DLD1 (cell line): ENCODE data around the gene GINS2.

Source experiments
- in situ Hi-C: cut with HindIII; loops from 2 replicates; pipeline ENCODE4 v1.10.0; 2017; ENCODE audit warnings: low sequenced_read_pairs

The GINS2 gene

DNA sequence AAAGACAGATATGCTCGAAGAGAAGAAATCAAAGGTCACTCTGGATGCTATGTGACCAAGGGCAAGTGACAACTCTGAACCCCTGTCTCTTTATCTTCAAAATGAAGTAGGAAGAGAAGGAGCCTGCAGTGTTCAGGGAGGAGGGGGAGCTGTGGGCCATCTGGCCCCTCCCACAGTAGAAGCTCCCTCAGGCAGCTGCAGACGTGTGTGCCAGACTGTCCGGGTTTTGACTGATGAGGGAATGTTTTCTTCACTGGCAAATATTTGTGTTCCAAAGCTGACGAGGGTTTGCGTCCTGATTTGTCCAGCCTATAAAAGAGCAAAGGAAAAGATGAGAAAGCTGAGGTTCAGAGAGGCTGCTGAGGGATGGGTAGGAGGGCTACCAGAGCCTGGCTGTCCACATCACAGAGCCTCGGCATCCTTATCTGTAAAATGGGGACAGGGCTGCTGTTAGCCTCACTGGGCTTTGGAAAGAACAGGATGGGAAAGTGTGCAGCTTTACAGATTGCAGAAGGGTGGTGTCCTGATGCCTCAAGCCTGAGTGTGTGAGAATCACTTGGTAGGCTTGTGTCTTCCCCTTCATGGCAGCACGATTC is 1.8 kb upstream of the GINS2 start:
- in situ Hi-C loops, result no loop called here

DNA sequence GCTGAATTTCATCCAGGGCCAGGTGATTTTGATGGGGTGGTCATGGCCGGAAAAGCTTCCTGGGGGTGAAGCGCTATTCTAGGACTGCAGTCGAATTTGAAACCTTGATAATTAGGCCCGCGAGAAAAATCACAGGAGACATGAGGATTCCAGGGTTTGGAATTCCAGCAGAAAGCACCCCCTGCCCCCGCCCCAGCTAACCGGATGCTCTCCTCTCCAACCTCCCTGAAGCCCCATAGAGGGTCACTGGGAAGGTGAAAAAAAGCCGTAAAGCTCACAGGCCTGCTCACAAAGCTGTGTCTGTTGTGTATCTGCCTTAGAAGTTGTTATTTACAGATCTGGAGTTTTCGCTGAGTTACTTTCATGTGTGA is 1.2 kb upstream of the GINS2 start:
- in situ Hi-C loops, result no loop called here

DNA sequence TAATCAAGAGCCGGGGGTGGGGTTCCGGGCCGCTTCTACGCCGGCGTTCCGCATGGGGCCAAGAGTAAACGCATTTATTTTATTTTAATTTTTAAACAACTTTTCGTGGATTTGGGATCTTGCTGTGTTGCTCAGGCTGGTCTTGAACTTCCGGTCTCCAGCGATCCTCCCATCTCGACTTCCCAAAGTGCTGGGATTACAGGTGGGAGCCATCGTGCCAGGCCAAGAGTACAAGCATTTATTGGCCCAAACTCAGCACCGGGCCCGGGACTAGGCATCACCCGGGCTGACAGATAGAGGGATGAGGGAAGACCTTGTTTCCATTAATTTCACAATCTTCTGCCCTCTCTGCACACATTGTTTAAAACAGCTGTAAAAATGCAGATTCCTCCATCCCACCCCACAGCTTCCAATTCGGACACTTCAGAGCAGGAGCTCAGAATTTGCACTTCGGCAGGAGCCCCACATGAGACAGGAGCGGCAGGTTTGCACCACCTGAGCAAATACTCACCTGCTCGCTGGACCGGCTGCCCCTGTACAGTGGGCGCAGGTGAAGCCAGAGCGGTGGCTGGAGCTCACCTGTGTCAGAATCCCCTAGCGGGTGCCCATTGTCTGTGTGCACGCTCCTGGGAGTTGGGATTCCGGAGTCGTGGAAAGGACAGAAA is 663 bp upstream of the GINS2 start:
- in situ Hi-C loops, result no loop called here

DNA sequence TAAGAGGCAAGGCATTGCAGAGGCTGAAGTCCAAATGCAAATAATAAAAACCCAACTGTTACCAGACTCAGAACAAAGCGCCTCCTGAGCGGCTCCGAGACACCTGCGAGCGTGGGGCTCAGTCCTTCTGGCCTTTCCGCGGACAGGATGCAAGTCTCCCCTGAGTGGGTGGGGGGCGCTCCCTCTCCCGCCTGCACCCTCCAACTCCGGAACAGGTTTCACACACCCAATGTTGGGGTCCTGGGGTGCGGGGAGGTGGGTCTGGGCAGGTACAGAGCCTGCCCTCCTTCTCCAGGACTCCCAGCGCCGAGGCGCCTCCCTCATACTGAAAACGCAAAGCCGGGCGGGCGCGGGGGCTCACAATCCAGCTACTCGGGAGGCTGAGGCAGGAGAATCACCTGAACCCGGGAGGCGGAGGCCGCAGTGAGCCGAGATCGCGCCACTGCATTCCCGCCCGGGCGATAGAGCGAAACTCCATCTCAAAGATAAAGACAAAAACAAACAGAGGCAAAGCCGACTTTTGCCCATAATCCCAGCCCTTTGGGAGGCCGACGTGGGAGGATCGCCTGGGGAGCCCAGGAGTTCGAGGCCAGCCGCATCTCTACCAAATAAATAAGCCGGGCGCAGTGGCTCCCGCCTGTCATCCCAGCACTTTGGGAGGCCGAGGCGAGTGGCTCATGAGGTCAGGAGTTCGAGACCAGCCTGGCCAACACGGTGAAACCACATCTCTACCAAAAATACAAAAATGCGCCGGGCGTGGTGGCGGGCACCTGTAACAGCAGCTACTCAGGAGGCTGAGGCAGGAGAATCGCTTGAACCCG is 893 bp downstream of the GINS2 start:
- in situ Hi-C loops, result no loop called here

DNA sequence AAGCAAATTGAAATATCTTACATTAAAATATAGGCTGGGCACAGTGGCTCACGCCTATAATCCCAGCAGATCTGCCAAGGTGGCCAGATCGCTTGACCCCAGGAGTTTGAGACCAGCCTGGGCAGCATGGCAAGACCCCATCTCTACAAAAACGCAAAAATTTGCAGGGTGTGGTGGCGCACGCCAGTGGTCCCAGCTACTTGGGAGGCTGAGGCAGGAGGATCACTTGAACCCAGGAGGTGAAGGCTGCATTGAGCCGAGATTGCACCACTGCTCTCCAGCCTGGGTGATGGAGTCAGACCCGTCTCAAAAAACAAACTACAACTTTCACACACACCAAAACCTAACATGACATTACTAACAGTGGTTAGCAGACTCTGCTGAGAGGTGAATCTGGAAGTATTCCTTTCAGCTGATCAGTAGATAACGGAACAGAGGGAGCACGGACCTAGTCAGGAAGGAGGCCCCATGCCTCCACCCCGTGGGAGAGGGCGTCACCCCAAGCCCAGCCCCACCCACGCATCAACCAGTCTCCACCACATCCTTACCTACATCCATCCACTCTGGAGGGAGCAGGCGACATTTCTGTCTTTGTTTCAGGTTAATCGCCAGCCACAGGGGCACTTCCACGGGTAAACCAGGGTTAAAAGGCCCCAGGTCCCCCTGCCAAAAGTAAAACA is 1.7 kb downstream of the GINS2 start:
- in situ Hi-C loops, result no loop called here

DNA sequence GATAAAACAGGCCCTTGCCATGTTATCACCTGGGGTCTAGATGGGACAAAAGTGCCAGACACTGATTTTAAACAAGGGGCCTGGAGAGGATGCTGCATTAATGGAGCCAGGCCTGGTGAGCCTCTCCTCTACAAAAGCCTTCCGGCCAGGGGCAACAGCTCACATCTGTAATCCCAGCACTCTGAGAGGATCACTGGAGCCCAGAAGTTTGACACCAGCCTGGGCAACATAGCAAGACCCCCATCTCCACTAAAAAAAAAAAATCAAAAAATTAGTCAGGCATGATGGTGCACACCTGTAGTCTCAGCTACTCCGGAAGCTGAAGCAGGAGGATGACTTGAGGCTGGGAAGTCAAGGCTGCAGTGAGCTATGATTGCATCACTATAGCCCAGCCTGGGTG is 3.5 kb downstream of the GINS2 start:
- in situ Hi-C loops, result no loop called here

DNA sequence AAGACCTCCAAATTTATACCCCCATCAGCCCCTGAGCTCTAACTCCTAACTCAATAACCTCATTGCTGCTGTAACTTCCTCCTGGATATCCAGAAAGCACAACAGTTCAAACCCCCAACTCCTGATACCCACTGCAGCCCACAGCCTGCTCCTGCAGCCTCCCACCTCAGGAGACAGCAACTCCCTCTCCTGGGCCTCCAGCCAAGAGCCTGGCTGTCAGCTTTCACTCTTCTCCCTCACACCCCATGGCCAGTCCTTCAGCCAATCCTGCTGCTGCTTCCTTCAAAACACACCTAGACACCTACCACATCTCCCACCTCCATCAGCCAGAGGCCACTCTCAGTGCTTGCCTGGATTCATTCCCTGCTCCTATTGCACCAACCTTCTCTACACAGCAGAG is 5.4 kb downstream of the GINS2 start:
- in situ Hi-C loops, result no loop called here

DNA sequence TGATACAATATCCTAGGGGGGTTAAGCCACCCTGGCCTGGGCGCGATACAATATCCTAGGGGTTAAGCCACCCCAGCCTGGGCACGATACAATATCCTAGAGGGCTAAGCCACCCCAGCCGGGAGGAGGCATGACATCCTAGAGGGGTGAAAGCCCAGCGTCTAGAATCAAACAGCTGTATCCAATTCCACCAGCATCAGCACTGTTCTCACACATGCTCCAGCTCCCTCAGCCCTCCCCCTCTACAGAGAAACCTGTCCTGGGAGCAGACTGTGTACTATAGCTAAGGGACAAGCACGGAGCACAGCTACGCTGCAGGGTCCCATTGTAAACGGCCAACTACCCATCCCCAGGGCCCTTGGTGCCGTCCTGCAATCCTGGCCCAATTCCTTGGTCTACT is 6.2 kb downstream of the GINS2 start:
- in situ Hi-C loops, result no loop called here

DNA sequence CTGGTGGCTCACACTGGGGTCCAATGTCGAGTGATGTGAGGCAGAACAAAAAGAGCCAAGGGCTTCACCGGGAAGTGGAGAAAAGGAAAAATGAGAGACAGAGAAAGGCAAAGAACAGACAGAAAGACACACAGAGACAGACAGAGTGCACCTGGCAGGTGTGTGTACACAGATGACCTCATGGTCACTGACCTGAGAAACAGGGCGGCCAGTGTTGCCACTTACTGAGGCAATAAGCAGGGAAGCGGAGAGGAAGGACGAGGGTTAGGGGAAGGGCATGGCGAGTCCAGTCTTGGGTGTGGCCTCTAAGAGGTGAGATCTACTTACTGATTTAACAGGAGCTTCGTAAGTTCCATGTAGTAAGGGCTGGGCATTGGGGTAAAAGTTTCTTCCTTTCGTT is 7.5 kb downstream of the GINS2 start:
- in situ Hi-C loops, result no loop called here

DNA sequence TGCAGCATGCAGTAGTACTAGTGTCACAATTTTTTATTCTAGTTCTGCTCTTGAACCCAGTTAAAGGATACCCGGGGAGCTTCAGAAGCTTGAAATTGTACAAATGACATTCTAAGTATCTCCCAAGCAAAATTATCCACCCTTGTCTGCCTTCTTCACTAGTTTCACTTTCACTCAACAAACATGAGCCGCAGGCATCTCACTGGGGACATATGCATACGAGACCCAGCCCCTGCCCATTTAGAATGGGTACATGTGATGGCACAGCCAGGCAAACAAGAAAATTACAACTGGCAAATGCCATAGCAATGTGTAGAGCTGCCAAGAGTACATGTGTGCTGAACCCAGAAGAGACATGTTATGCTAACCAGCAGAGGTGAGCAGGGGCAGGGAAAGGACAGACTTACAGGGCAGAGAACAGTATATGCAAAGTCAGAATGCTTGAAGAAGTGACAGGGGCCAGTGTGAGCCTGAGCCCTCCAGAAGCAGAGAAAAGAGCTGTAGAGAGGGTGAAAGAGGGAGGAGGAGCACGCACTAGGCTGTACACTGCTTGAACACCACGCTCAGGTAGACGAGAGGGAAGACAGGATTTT is 8.3 kb downstream of the GINS2 start:
- in situ Hi-C loops, result no loop called here

DNA sequence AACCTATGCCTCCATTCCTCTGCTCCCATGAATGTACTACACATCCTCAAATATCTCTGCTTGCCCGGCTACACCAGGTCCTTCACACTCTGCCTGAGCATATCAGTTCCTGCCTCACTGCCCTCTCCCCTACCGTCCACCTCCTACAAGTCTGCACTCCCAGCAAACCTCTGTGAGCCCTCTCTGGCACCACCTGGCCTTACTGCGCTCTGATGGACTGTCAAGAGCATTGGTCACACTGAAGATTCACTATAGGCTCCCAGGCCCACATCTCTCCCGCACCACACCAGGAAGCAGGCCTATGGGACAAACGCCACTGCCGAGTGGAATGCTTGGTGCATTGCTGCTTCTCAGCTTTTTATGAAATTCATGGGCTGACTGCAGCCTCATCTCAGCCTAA is 8.9 kb downstream of the GINS2 start:
- in situ Hi-C loops, result no loop called here

DNA sequence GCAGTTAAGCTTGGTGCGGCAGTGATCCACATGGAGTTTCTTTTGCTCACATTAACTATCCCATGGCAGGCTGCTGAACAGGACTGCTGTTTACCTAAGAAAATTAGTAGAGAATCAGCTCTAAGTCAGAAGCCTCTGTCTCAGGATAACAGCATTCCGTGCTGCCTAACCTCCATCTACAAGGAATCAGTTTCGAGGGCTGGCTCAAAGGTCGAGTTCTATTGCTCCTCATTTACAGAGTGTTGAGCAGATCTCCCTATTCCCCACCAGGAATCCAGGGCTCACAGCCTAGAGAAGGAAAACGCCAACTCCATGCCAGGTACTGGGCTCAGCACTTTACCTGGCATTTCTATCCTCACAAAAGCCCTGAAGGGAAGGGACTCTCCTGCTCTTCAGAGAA is 9.9 kb downstream of the GINS2 start:
- in situ Hi-C loops, result no loop called here

DNA sequence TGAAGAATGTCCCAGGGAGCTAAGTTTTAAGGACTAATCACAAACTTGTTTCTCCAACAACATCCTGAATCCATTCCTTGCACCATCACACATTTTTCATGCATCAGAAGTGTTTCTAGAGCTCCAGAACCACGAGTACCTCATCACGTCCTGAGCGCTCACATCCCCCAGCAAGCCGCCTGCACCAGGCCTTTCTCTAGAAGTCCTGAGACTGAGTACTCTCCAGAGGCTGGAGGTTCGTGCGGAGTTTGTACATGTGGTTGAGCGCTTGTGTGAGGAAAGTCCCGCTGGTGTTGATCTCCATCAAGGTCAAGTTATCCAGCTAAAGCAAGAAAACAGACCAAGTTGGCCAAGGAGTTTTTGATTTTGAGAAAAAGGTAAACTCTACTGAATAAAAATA is 10.7 kb downstream of the GINS2 start:
- in situ Hi-C loops, result no loop called here

DNA sequence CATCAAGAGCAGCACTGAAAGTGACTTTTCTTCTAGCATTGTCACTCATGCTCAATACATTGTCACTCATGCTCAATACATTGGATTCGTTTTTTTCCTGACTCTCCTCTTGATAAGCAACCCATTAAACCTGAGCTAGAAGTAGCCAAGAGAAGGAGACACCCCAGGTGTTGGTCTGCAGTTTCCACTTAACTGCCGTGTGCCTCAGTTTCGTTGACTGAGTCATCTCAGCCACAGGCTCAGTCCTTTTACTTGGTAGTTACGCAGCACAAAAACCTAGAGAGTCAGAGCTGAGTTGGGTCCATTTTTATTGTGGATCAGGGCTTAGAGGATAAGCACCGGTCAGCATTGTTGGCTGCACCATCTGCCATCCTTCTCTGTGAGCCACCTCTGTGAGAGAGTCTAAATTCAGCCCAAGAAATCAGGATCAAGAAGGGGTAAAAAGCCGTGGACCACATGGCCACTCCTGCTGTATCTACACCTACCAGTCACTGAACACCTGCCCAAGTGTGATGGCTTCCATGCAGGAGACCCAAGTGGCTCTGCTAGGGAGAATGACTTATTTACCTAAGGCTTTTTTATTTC is 11.3 kb downstream of the GINS2 start:
- in situ Hi-C loops, result no loop called here

DNA sequence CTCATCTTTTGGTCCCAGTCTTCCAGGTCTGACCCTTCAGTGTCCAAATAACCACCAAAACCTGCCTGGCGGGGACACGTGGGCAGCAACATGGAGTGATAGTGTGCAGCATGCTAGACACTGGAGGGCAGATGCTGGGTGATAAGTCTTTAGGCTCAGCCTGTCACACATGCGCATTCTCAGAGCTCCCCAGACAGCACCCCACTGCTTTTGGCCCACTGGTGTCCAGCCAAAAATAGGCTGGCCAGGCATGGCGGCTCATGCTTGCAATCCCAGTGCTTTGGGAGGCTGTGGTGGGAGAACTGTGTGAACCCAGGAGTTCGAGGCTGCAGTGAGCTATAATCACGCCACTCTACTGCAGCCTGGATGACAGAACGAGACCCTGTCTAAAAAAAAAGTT is 12.3 kb downstream of the GINS2 start:
- in situ Hi-C loops, result no loop called here

DNA sequence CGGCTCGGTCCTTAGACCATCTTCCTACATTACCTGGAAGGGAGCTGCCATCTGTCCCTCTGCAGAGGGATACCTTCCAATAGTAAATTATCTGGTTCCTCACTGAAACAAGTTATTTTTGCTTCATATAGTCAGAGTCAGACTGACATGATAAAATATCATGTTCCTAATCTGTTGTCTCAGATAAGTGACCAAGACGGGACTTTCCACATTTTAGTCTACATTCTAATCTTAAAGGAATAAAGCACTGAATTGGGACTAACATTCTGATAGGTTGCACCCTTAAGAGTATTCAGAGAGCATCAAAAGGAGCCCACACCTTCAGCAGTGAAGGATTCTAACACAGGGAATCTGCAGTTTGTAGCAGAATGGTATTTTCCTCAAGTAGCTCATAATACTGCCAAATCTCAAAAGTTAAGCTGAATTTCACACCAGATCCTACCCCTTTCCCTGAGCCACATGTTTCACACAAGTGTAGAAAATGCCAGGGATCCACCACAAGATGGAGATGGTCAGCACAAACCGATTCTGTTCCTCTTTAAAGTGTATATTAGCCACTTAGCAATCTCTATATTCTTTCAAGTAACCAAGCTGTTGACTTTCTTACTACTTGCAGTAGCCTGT is 13.4 kb downstream of the GINS2 start:
- in situ Hi-C loops, result no loop called here

DNA sequence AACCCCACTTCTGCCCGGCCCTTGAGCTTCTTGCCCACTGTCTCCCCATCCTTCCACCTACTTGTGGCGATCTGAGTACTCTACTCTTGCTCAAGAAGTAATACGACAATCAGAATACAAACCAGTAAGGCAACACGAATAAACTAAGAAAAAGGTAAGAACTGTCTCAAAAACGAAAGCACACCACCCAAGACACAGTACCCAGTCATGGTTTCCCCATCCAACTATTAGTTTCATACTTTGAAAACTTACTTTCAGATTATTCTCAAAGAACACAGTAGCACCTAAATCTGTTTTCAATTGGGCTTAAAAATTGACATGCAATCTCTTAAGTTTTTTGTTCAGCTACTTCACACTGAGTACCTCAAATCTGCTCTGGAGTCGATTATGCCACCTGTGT is 13.9 kb downstream of the GINS2 start:
- in situ Hi-C loops, result no loop called here

DNA sequence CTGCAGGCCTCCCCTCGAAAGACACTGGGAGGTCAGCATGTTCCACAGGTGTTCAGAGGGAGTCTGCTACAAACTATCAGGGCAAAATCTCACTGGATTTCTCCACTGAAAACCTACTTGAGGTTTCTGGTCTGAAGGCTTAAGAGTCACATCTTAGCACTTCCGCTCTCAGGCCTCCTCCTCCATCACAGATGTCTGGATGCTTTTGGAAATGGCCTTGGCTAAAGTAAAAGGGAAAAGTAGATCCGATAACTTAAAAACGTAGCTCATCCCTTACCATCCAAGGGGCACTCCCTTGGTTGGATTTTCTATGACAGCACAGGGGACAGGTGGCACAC is 14.4 kb downstream of the GINS2 start:
- in situ Hi-C loops, result no loop called here

DNA sequence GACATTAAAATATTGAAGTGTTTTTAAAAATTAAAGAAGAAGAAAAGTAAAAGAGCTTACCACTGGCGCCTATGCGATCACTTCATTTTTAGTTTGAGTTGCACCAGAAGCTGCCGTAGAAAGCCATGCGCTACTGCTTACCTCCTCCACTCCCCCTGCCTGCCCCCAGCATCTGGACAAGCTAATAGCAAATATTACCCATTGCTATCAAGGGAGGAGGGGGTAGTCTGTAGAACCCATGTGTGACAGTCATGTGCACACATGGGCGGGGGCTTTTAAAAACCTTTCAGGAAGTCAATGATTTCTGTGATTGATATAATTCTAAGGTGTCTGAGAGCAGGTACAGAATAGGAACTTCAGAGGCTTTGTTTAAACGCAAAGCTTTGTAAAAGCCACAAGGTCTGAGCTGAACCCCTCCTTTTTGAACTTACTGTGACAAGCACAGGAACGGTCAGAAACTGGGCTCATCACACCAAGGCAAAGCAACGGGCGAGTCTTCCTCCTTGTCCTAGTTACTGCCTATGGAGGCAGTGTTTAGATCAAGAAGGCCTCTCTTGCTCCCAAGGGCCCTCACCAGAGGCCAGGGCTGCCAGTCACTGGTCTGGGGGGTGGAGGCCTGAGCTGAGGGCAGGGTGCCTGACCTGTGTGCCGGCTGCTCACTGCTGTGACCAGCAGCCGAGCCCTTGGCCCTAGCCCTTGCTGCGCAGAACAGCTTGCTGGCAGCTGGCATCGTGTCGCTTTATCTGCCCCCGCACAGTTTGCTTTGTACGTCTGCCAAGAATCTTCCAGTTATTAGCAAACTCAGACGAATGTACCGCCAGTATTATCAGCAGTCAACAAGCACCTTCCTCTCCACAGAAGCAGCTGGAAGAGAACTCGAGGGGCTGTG is 15.0 kb downstream of the GINS2 start:
- in situ Hi-C loops, result no loop called here

DNA sequence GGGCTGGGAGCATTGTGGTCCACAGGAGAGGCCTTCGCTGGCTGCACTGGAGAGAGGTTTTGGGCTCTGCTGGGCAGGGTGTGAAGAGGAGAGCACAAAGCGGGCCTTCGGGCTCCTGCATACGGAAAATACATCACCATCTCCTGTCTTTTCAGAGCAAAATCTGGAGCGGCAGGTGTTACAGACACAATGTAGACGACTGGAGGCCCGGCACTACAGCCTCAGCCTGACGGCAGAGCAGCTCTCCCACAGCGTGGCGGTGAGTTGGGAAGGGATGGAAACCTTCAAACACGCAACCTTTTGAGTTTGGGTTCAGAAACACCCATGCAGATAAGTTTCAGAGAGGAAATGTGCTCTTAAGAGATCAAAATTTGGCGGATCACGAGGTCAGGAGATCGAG is 17.9 kb downstream of the GINS2 start:
- in situ Hi-C loops, result no loop called here
